SK-N-DZ (cell line): Measurements from ENCODE around the gene TPST1.

Experiments
- DNase-seq: peaks from one replicate; pipeline ENCODE4 v3.0.0-alpha.2; 2015; ENCODE audit warnings: low spot score

Gene TPST1

GRCh38 chr7:66238773-66239466, 33.8 kb downstream of the TPST1 start:
- DNase-seq, result no peak

GRCh38 chr7:66239467-66239856, 34.3 kb downstream of the TPST1 start:
- DNase-seq, result no peak

GRCh38 chr7:66245008-66245407, 39.9 kb downstream of the TPST1 start:
- DNase-seq, result no peak

- no peak for DNase-seq
These were observed 41.5 kb downstream of the TPST1 start for GRCh38 chr7:66246554-66247171.

- DNase-seq, result no peak
These were observed 42.4 kb downstream of the TPST1 start for GRCh38 chr7:66247380-66248078.

GRCh38 chr7:66250711-66251110, 45.6 kb downstream of the TPST1 start:
- no peak for DNase-seq

- DNase-seq, result no peak
These were observed 50.5 kb downstream of the TPST1 start for GRCh38 chr7:66255534-66256100.

- no peak for DNase-seq
These were observed 51.1 kb downstream of the TPST1 start for GRCh38 chr7:66256281-66256680.

GRCh38 chr7:66257481-66257880, 52.3 kb downstream of the TPST1 start:
- no peak for DNase-seq

- DNase-seq, result no peak
These were observed 53.3 kb downstream of the TPST1 start for GRCh38 chr7:66258409-66258808.

GRCh38 chr7:66261941-66262340, 56.8 kb downstream of the TPST1 start:
- DNase-seq, result no peak

- DNase-seq, result no peak
These were observed 58.8 kb downstream of the TPST1 start for GRCh38 chr7:66263936-66264335.

GRCh38 chr7:66265566-66265965, 60.4 kb downstream of the TPST1 start:
- DNase-seq, result peak; percentile 13

GRCh38 chr7:66267249-66267648, 62.1 kb downstream of the TPST1 start:
- DNase-seq, result no peak

GRCh38 chr7:66269978-66270377, 64.8 kb downstream of the TPST1 start:
- DNase-seq, result no peak

GRCh38 chr7:66272321-66272720, 67.2 kb downstream of the TPST1 start:
- no peak for DNase-seq

GRCh38 chr7:66276363-66276762, 71.2 kb downstream of the TPST1 start:
- no peak for DNase-seq

- DNase-seq, result no peak
These were observed 72.4 kb downstream of the TPST1 start for GRCh38 chr7:66277492-66277891.

GRCh38 chr7:66279912-66280311, 74.8 kb downstream of the TPST1 start:
- no peak for DNase-seq

GRCh38 chr7:66281678-66282590, 76.8 kb downstream of the TPST1 start:
- no peak for DNase-seq

- no peak for DNase-seq
These were observed 77.4 kb downstream of the TPST1 start for GRCh38 chr7:66282591-66282935.
